ENCODE results near the gene NPC1.
"Not testable (repeated sequence)": the region's sequence is repeated elsewhere in the genome, so short reads cannot be mapped to it uniquely, and the experiment has no call there.

- TF ChIP-seq CTCF (conservative IDR thresholded peaks at IDR 0.05); EZH2 (IDR thresholded peaks at IDR 0.05; ENCODE audit: low read depth): not testable (repeated sequence)
Measured at GRCh38 chr18:23557511-23557910, 28.8 kb downstream of the NPC1 start.

All from PC-9 (cell line).